HG03135 (cell line): ENCODE measurements around the gene COPG2.
"Not testable (repeated sequence)": the region's sequence is repeated elsewhere in the genome, so short reads cannot be mapped to it uniquely, and the experiment has no call there.

Source experiments
- ATAC-seq: cut with Tn5 transposase; IDR thresholded peaks from one replicate; pipeline ENCODE4 v1.9.1; 2021; ENCODE audit warnings: mild to moderate bottlenecking, moderate library complexity; ENCODE audit not compliant: unreplicated experiment

The COPG2 gene

GRCh38 chr7:130654850-130655249, 13.7 kb downstream of the COPG2 start:
- ATAC-seq = no peak

- ATAC-seq = no peak
These were observed 17.9 kb downstream of the COPG2 start for GRCh38 chr7:130650611-130651120.

- no peak for ATAC-seq
These were observed 19.4 kb downstream of the COPG2 start for GRCh38 chr7:130649004-130649790.

DNA sequence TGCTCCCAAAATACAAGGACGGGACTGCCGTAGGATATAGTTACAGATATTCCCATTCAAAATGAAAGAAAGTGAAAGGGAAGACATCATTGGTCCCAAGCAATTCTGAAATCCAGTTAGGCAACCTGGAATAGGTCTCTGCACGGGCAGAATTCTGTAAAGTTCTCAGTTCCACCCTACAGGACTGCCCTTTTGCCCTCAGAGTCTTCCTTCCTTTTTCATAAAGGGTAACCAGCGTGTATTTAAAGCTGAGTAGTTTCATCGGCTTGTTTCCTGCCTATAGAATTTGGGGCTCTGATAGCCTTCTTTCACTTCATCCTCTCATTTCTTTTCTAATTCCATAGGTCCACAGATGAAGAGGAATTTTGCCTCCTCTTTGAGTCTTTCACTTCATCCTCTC, 20.0 kb downstream of the COPG2 start:
- no peak for ATAC-seq

GRCh38 chr7:130642383-130642782, 26.2 kb downstream of the COPG2 start:
- no peak for ATAC-seq

GRCh38 chr7:130641497-130641896, 27.1 kb downstream of the COPG2 start:
- ATAC-seq = no peak

- no peak for ATAC-seq
These were observed 27.5 kb downstream of the COPG2 start for GRCh38 chr7:130641040-130641439.

DNA sequence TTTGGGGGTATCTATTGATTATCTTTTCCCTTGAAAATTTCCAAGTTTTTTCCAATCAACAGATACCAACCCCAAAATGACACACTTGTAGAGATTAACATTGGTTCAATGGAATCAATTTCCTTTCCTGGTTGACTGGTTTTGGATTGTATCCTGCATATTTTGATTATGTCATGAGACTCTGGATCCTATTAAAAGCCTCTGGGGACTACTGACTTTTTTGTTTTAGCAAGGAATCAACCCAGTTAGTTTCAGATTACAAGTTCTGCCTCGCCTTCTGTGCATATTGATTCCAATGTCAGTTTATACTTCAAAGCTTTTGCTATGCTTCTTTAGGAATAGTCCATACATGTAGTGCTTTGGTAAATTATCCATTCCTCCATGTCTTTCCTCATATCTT, 29.2 kb downstream of the COPG2 start:
- ATAC-seq = no peak

DNA sequence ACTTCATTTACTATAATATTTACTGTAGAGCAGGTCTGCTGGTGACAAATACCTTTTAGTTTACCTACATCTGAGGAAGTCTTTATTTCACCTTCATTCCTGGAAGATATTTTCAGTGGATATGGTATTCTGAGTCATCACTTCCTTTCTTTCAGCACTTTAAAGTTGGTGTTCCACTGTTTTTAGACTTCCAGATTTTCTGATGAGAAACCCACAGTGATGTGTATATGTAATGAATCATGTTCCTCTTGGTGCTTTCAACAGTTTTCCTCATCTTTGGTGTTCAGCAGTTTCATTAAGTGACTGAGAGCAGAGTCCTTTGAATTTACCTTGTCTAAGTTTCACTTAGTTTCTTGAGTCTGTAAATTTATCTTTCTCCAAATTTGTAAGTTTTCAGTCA, 36.4 kb downstream of the COPG2 start:
- ATAC-seq = no peak

- ATAC-seq = no peak
These were observed 39.6 kb downstream of the COPG2 start for GRCh38 chr7:130628901-130629300.

- ATAC-seq = no peak
These were observed 40.8 kb downstream of the COPG2 start for GRCh38 chr7:130627775-130628174.

DNA sequence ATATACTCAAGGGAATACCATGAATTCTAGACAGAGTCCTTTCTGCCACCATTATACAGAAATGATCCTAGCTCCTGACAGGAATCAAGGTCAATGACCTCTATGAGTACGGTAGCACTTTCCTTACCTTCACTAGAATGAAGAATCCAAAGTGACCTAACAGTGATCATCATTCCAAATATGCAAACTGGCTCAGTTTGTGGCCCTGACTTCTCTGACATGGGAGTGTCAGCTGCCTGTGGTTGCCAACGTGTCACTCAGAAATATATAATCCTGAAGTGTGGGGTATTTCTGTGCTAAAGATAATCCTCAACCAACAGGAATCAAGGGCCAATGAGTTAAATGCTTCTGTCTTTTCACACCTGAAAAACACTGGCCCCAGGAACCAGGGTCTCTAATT, 45.7 kb downstream of the COPG2 start:
- no peak for ATAC-seq

GRCh38 chr7:130615583-130615982, 53.0 kb downstream of the COPG2 start:
- ATAC-seq = no peak

DNA sequence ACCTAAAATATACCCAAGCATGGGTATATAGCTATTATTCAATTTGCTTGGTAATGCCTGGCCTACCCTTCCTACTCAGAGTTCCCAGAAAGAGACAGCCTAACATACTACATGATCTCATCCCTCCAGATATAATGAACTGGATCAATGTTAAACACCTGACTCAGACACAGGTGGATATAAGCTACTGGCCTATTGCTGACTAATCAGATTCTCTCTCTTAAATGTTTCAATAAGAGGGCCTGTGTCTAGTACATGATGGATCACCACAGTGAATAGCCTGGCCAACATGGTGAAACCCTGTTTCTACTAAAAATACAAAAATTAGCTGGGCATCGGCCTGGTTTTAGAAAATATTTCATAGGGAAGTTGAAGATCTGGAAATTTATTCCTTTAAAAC, 54.1 kb downstream of the COPG2 start:
- no peak for ATAC-seq

- no peak for ATAC-seq
These were observed 57.3 kb downstream of the COPG2 start for GRCh38 chr7:130611218-130611617.

DNA sequence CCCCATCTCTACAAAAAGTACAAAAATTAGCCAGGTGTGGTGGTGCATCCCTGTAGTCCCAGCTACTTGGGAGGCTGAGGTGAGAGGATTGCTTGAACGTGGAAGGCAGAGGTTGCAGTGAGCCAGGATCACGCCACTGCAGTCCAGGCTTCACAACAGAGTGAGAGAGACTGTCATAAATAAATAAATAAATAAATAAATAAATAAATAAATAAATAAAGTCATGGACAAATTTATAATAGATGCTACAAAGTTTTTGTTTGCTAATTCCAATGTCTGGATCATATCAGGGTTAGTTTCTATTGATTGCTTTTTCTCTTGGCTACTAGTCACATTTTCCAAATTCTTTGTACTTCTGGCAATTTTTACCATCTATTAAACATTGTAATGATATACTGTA, 61.5 kb downstream of the COPG2 start:
- ATAC-seq = not testable (repeated sequence)

DNA sequence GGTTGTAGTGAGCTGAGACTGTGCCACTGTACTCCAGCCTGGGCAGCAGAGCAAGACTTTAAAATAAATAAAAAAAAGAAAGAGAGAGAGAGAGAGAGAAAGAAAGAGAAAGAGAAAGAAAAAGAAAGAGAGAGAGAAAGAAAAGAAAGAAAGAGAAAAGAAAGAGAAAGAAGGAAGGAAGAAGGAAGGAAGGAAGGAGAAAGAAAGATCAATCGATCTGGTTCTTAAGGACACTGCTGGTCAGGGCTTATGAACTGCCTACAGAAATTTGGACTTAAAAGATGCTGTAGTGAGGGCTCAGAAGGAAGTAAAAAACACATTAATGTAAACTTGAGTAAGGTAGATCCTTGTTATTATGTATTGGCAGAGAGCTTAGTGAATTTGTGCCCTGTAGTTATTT, 62.4 kb downstream of the COPG2 start:
- ATAC-seq = no peak

DNA sequence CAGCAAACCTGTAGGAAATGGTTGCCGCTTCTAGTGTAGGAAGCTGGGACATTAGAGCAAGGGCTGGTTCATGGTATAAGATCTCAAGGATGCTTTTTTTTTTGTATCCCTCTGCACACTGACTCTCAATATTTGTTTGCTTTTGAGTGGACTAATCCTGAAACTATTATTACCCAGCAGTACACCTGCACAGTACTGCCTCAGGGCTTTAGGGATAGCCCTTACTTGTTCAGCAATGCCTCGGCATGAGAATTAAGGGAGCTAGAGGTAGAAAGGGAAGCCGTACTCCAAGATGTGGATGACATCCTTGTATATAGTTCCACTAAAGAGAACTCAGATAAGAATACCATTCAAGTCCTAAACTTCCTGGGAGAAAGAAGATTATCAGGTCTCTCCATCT, 70.5 kb downstream of the COPG2 start:
- ATAC-seq = no peak

GRCh38 chr7:130595986-130596385, 72.6 kb downstream of the COPG2 start:
- no peak for ATAC-seq

DNA sequence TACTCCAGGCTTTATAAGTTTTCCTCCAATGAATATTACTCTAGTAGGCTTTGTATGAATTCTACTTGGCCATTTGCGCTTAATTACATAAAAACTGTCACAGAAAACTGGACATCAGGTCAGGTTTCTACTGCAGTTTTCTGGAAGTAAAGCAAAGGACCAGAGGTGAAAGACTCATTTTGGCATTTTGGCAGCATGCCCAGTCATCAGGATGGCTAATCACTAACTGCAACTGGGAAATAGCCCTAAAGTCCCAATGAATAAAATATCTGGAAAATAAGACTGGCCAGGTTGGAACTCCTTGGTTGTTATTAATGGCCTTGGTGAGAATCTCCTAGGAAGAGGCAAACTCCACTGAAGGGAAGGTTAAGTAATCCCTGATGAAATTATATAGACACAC, 75.5 kb downstream of the COPG2 start:
- ATAC-seq = no peak

- not testable (repeated sequence) for ATAC-seq
These were observed 77.1 kb downstream of the COPG2 start for GRCh38 chr7:130591464-130591863.

DNA sequence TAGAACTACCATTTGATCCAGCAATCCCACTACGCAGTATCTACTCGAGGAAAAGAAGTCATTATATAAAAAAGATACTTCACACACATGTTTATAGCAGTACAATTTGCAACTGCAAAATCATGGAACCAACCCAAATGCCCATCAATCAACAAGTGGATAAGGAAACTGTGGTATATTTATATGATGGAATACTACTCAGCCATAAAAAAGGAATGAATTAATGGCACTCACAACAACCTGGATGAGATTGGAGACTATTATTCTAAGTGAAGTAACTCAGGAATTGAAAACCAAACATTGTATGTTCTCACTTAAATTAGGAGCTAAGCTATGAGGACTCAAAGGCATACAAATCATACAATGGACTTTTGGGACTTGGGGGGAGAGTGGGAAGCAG, 82.6 kb downstream of the COPG2 start:
- ATAC-seq = not testable (repeated sequence)

- not testable (repeated sequence) for ATAC-seq
These were observed 93.4 kb downstream of the COPG2 start for GRCh38 chr7:130575110-130575509.
